ENCODE results near the gene HEATR5A.
"Not testable (repeated sequence)": the region's sequence is repeated elsewhere in the genome, so short reads cannot be mapped to it uniquely, and the experiment has no call there.

The HEATR5A gene

GRCh38 chr14:31278883-31279282 lies 141.5 kb downstream of the HEATR5A start:
- DNase-seq, result no peak

DNA sequence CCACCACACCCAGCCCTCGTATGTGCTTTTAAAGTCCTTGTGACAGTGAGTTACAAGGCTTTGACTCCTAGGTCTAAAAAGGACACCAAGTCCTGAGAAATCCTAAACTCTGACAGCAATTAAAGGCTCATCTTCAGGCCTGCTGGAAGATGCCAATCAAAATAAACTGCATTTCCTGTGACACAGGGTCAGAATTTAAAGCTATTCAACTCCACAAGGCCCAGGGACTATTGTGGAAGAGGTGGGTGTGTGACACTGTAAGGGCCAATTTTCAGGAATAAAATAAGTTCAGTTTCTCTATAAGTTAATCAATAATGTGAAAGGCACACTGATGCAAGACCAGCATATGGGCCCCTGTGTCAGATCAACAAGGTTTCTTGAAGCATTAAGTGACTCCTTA lies 143.3 kb downstream of the HEATR5A start:
- no peak for DNase-seq

- not testable (repeated sequence) for DNase-seq
These were observed 143.9 kb downstream of the HEATR5A start for GRCh38 chr14:31276417-31276816.

DNA sequence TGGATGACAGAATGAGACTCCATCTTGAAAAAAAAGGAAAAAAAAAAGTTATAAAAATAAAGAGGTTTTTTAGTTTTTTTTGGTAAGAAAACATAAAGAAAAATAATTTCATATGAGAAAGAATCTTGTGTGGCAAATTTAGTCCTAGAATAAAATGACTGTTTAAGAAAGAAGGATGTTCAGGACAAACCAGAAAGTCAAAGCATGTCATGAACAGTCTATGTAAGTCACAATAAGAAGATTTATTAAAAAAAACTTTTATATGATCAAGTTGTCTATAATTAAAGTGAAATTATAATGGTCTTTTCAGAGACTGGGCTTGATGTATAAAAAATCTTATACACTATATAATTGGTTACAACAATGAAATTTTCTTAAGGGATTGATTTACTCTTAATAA lies 144.6 kb downstream of the HEATR5A start:
- DNase-seq, result no peak

GRCh38 chr14:31271648-31272047 lies 148.7 kb downstream of the HEATR5A start:
- DNase-seq, result no peak

- DNase-seq, result peak; percentile 33
These were observed 150.1 kb downstream of the HEATR5A start for GRCh38 chr14:31270196-31270772.

DNA sequence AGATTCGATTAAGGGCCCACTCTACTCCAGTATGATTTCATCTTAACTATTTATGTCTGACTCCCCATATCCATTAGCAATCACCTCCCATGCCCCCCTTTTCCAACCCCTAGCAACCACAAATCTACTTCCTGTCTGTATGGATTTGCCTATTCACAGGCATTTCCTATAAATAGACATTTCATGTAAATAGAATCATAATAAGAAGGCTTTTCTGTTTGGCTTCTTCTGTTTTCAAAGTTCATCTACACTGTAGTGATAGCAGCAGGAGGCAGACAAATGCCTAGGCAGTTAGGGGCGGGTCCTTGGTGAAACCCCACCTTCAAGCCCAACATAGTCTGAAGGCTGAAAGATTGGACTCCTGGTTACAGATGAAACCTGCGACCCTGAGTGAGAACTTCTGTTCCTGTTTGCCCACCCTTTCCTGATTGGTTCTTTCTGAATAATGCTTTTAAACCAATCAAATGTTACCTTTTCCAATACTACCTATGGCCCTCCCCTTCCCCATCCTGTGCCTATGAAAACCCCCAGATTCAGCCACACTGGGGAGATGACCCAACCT lies 150.6 kb downstream of the HEATR5A start:
- no peak for DNase-seq

GRCh38 chr14:31268216-31268615 lies 152.1 kb downstream of the HEATR5A start:
- DNase-seq, result no peak

DNA sequence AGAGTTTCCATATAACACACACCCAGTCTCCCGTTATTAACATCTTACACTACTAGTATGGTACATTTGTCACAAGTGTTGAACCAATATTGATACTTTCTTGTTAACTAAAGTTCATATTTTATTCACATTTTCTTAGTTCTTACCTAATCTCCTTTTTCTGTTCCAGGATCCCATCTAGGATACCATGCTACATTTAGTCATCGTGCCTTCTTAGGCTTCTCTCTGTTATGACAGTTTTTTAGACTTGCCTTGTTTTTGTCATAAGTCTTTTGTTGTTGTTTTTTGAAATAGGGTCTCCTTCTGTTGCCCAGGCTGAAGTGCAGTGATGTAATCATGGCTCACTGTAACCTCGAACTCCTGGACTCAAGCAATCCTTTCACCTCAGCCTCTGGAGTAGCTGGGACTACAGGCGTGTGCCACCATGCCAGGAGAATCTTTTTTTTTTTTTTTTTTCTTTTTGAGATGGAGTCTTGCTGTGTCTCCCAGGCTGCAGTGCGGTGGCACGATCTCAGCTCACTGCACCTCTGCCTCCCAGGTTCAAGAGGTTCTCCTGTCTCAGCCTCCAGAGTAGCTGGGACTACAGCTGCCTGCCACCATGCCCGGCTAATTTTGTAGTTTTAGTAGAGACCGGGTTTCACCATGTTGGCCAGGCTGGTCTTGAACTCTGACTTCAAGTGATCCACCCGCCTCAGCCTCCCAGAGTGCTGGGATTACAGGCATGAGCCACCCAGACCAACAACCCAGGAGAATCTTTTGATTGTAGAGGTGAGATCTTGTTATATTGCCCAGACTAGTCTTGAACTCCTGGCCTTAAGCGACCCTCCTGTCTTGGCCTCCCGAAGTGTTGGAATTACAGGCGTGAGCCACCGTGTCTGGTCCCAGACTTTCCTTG lies 153.7 kb downstream of the HEATR5A start:
- no peak for DNase-seq

DNA sequence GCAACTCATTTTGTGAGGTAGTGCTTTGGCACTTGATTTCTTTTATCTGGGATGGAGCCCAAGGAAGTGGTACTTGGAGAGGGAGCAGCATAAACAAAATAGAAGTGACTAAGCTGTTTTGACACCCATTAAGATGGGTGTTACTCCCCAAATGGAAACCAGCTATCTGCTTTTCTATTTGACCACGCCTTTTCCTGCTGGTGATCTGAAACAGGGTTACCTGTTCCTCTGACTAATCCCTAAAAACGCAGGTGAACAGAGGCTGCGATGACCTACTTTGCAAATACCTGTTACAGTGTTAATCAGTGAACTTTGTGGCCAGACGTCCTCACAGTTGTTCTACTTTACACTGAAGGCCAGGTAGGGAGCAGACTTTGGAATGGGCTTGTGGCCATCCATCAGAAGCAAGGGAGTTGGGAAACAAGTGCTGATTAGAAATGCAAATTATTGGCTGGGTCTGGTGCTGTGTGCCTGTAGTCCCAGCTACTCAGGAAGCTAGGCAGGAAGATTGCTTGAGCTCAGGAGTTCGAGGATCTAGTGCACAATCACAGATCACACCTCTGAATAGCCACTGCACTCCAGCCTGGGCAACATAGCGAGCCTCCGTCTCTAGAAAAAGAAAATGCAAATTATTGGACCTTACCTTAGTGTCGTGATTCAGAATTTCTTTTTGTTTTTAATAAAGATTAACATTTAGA lies 154.5 kb downstream of the HEATR5A start:
- DNase-seq, result no peak

- no peak for DNase-seq
These were observed 156.7 kb downstream of the HEATR5A start for GRCh38 chr14:31263485-31264133.

DNA sequence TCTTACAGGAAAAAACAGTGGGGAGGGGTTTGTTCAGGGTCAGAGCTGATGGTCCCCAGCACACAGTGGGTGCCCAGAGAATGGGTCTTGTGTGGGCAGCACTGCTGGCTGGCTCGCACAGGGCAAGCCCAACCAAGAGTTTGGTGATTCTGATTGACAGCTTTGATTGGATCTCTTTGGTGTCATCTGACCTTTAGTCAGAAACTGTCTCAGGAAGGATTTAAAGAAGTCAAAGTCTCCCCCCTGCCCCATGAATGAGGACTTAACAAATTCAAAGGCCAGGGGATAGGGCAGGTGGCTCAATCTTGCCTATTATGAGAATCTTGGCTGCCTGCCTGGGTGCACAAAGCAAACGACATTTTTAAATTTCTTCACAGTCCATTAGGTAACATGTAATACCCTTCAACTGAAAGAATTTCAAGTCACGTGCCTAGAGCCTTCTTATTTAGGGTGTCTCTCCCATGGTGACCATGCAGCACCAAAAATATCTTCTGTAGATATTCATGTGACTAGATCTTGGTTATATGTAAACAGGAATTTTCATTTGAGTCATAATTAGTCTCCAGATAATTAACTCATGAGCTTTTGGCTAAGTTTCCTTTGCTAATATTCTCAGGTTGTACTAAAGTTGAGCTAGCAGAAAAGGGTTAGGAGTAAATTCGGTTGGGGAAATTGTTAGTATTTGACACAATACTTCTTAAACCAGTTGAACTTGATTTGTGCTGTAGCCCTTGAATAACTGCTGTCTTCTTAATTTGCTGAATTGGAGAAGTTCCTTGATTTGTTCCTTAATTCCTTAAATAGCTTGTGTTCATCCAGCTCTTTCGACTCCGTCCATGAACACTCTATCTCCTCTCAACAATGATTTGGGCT lies 158.3 kb downstream of the HEATR5A start:
- no peak for DNase-seq

DNA sequence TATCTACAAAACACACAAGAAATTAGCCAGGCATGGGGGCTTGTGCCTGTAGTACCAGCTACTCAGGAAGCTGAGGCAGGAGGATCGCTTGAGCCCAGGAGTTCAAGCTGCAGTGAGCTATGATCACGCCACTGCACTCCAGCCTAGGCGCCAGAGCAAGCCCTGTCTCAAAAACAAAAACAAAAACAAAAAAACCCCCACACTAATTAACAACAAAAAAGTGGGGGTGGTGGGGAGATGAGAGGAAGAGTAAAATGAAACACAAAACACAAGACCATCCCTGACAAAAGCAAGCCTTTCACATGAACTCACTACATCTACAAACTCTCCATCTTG lies 158.9 kb downstream of the HEATR5A start:
- no peak for DNase-seq

DNA sequence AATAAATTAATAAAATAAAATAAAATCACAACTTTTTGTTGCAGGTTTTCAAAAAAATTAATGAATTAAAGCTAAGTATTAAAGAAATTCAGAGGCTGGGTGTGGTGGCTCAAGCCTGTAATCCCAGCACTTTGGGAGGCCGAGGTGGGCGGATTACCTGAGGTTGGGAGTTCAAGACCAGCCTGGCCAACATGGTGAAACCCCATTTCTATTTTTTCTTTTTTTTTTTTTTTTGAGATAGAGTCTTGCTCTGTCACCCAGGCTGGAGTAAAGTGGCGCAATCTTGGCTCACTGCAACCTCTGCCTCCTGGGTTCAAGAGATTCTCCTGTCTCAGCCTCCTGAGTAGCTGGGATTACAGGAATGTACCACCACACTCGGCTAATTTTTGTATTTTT lies 161.3 kb downstream of the HEATR5A start:
- not testable (repeated sequence) for DNase-seq

DNA sequence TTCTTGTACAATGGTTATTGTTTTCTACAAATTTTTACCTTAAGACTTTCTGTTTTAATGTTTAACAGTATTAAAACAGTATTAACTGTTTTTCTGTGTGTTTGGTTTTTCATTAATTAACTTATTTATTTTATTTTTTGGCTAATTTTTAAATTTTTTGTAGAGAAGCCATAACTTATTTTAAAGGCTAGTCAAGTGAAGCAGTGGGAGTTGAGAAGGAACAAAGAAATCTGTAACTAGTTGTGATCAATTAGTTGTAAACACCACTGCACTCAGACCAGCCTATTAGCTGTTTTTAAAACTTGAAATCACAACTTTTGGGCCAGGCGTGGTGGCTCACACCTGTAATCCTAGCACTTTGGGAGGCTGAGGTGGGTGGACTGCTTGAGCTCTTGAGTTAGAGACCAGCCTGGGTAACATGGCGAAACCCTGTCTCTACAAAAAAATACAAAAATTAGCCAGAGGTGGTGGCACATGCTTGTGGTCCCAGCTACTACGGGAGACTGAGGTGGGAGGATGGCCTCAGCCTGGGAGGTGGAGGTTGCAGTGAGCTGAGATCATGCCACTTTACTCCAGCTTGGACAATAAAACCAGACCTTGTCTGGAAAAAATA lies 161.8 kb downstream of the HEATR5A start:
- DNase-seq, result no peak

GRCh38 chr14:31257554-31258426 lies 162.6 kb downstream of the HEATR5A start:
- DNase-seq, result not testable (repeated sequence)

GRCh38 chr14:31257244-31257553 lies 163.2 kb downstream of the HEATR5A start:
- no peak for DNase-seq

GRCh38 chr14:31256534-31257243 lies 163.7 kb downstream of the HEATR5A start:
- no peak for DNase-seq

GRCh38 chr14:31255918-31256317 lies 164.4 kb downstream of the HEATR5A start:
- not testable (repeated sequence) for DNase-seq

GRCh38 chr14:31255286-31255685 lies 165.1 kb downstream of the HEATR5A start:
- DNase-seq, result no peak

All from activated CD4-positive, alpha-beta T cell treated with anti-CD3 and anti-CD28 coated beads, Interleukin-2, amount 50 U/mL, for 16 hours (primary cell).